Inflammatory macrophage treated with lipopolysaccharide for 4 hours (primary cell): Measurements from ENCODE around the gene PSTPIP1.
"Not testable (repeated sequence)": the region's sequence is repeated elsewhere in the genome, so short reads cannot be mapped to it uniquely, and the experiment has no call there.

Source experiments
- DNase-seq: peaks from one replicate; pipeline ENCODE4 v3.0.0-alpha.2; 2020

PSTPIP1 gene

GRCh38 chr15:76994971-76995945, at the start of gene PSTPIP1:
Gene PSTPIP1 (plus strand): TSS chr15:76995126. CDS start chr15:76995574, 448 bp downstream.
- DNase-seq: peak; percentile 37

- DNase-seq: no peak
Measured at GRCh38 chr15:76945494-76946093, 49.3 kb upstream of the PSTPIP1 start.

- DNase-seq: no peak
Measured at GRCh38 chr15:76947454-76947853, 47.5 kb upstream of the PSTPIP1 start.

GRCh38 chr15:76951220-76951619, 43.7 kb upstream of the PSTPIP1 start:
- DNase-seq: no peak

- no peak for DNase-seq
Measured at GRCh38 chr15:76953913-76954312, 41.0 kb upstream of the PSTPIP1 start.

GRCh38 chr15:76954744-76955143, 40.2 kb upstream of the PSTPIP1 start:
- DNase-seq: no peak

GRCh38 chr15:76961268-76962011, 33.5 kb upstream of the PSTPIP1 start:
- no peak for DNase-seq

- no peak for DNase-seq
Measured at GRCh38 chr15:76962337-76963013, 32.5 kb upstream of the PSTPIP1 start.

GRCh38 chr15:76963596-76963995, 31.3 kb upstream of the PSTPIP1 start:
- DNase-seq: no peak

GRCh38 chr15:76964157-76964556, 30.8 kb upstream of the PSTPIP1 start:
- no peak for DNase-seq

GRCh38 chr15:76966051-76966450, 28.9 kb upstream of the PSTPIP1 start:
- not testable (repeated sequence) for DNase-seq

- DNase-seq: no peak
Measured at GRCh38 chr15:76967067-76967466, 27.9 kb upstream of the PSTPIP1 start.

GRCh38 chr15:76968306-76968705, 26.6 kb upstream of the PSTPIP1 start:
- DNase-seq: no peak

- DNase-seq: no peak
Measured at GRCh38 chr15:76972389-76973361, 22.3 kb upstream of the PSTPIP1 start.

GRCh38 chr15:76973362-76973743, 21.6 kb upstream of the PSTPIP1 start:
- DNase-seq: peak; percentile 59

GRCh38 chr15:76973906-76974305, 21.0 kb upstream of the PSTPIP1 start:
- no peak for DNase-seq

- DNase-seq: no peak
Measured at GRCh38 chr15:76974456-76975036, 20.4 kb upstream of the PSTPIP1 start.

- no peak for DNase-seq
Measured at GRCh38 chr15:76976141-76976540, 18.8 kb upstream of the PSTPIP1 start.

GRCh38 chr15:76976572-76977270, 18.2 kb upstream of the PSTPIP1 start:
- peak; percentile 78 for DNase-seq

GRCh38 chr15:76978522-76979330, 16.2 kb upstream of the PSTPIP1 start:
- DNase-seq: no peak
